PFSK-1 (cell line): ENCODE measurements around the gene PEF1.
A peak's percentile ranks its signal among the peaks of the same experiment; 100 is the strongest.

Experiments used
- FOXP2 ChIP-seq: optimal IDR thresholded peaks from 2 replicates; pipeline ENCODE3; 2011; ENCODE audit warnings: borderline replicate concordance, control low read depth, inconsistent platforms; ENCODE audit not compliant: insufficient read depth; ENCODE audit errors: extremely low read length, extremely low read depth
- POLR2AphosphoS5 ChIP-seq: IDR thresholded peaks from 2 replicates; pipeline ENCODE4 v1.6.1; 2012; ENCODE audit warnings: low read depth, mild to moderate bottlenecking, control low read depth, low read length, moderate library complexity
- REST ChIP-seq, 2 experiments: IDR thresholded peaks; 2 replicates each; pipeline versions ENCODE4 v1.6.1 to v1.8.0; 2011 to 2012; ENCODE audit warnings: low read depth in 2 of 2, low read length in 2 of 2, control low read depth in 1 of 2, inconsistent platforms in 1 of 2, mild to moderate bottlenecking in 1 of 2, moderate library complexity in 1 of 2; ENCODE audit not compliant: insufficient read depth in 1 of 2
- SIN3A ChIP-seq: IDR thresholded peaks from 2 replicates; pipeline ENCODE4 v1.6.1; 2012; ENCODE audit warnings: mild to moderate bottlenecking, low read length, moderate library complexity, borderline replicate concordance; ENCODE audit not compliant: insufficient read depth
- TAF1 ChIP-seq: IDR thresholded peaks from 2 replicates; pipeline ENCODE4 v1.6.1; 2012; ENCODE audit warnings: low read length, control low read depth, borderline replicate concordance; ENCODE audit not compliant: insufficient read depth

The PEF1 gene

GRCh38 chr1:31596737-31597097, 48.0 kb downstream of the PEF1 start:
- TF ChIP-seq POLR2AphosphoS5 (no peak), SIN3A (no peak), TAF1 (no peak), FOXP2 (no peak), REST (IDR thresholded peaks at IDR 0.05; ENCODE audit: insufficient read depth in 1 of 2, low read depth in 2 of 2, low read length in 2 of 2) (no peak)

GRCh38 chr1:31595836-31596736, 48.6 kb downstream of the PEF1 start:
- 0 out of 2 replicates have a peak, but pooled peaks have one; percentile 31 for TF ChIP-seq SIN3A
- TF ChIP-seq REST (IDR thresholded peaks at IDR 0.05; ENCODE audit: insufficient read depth in 1 of 2, low read depth in 2 of 2, low read length in 2 of 2): no peak
- TF ChIP-seq FOXP2: no peak
- TF ChIP-seq POLR2AphosphoS5: no peak

- TF ChIP-seq SIN3A (no peak), REST (IDR thresholded peaks at IDR 0.05; ENCODE audit: insufficient read depth in 1 of 2, low read depth in 2 of 2, low read length in 2 of 2) (peak in 1 of 2 experiments; percentile 63; a peak in 2 of 4 replicates), TAF1 (no peak), FOXP2 (peak; percentile 45), POLR2AphosphoS5 (no peak)
Measured at GRCh38 chr1:31593770-31594632, 50.7 kb downstream of the PEF1 start.

GRCh38 chr1:31593136-31593665, 51.5 kb downstream of the PEF1 start:
- TF ChIP-seq FOXP2 (no peak), SIN3A (no peak), TAF1 (no peak), REST (IDR thresholded peaks at IDR 0.05; ENCODE audit: insufficient read depth in 1 of 2, low read depth in 2 of 2, low read length in 2 of 2) (no peak), POLR2AphosphoS5 (no peak)
